OCI-LY1 (cell line): ENCODE measurements around the gene CACNB2.

Source experiments
- H2AFZ ChIP-seq: fragments of 200-600 bp; sonication (generic), shearing (Covaris generic); 2 replicates; pipeline ENCODE4 v1.6.0; 2014; ENCODE audit warnings: antibody characterized with exemption, mild to moderate bottlenecking, low read length
- H3F3A ChIP-seq: fragments of 200-600 bp; sonication (generic), shearing (Covaris generic); 2 replicates; pipeline ENCODE4 v1.6.0; 2014; ENCODE audit warnings: mild to moderate bottlenecking, antibody characterized with exemption, low read length, moderate library complexity; ENCODE audit not compliant: insufficient read depth
- H3K27ac ChIP-seq: fragments of 200-600 bp; sonication (generic); 2 replicates; pipeline ENCODE4 v1.5.1; 2014; ENCODE audit warnings: low read length, mixed run types, mild to moderate bottlenecking, low read depth; ENCODE audit not compliant: poor library complexity, severe bottlenecking
- H3K27me3 ChIP-seq: fragments of 200-600 bp; sonication (generic); 2 replicates; pipeline ENCODE4 v1.6.0; 2014; ENCODE audit warnings: antibody characterized with exemption, mild to moderate bottlenecking, low read length, moderate library complexity; ENCODE audit not compliant: insufficient read depth
- H3K36me3 ChIP-seq: fragments of 200-600 bp; sonication (generic); 2 replicates; pipeline ENCODE4 v1.6.1; 2014; ENCODE audit warnings: mild to moderate bottlenecking, antibody characterized with exemption, low read length, moderate library complexity, mixed read lengths; ENCODE audit not compliant: insufficient read depth
- H3K4me1 ChIP-seq: fragments of 200-600 bp; sonication (generic); 2 replicates; pipeline ENCODE4 v1.5.1; 2014; ENCODE audit warnings: mild to moderate bottlenecking, low read length, moderate library complexity; ENCODE audit not compliant: insufficient read depth, severe bottlenecking
- H3K4me2 ChIP-seq: fragments of 200-600 bp; sonication (generic), shearing (Covaris generic); 2 replicates; pipeline ENCODE4 v1.6.1; 2014; ENCODE audit warnings: low read length
- H3K4me3 ChIP-seq: fragments of 200-600 bp; sonication (generic); 2 replicates; pipeline ENCODE4 v1.5.1; 2014; ENCODE audit warnings: low read length, low read depth, mild to moderate bottlenecking, mixed read lengths; ENCODE audit not compliant: poor library complexity, severe bottlenecking
- H3K79me2 ChIP-seq: fragments of 200-600 bp; shearing (Covaris generic); 2 replicates; pipeline ENCODE4 v1.6.1; 2016; ENCODE audit warnings: mixed run types, low read length, mixed read lengths; ENCODE audit not compliant: insufficient read depth
- H3K9ac ChIP-seq: fragments of 200-600 bp; sonication (generic), shearing (Covaris generic); 2 replicates; pipeline ENCODE4 v1.6.1; 2014; ENCODE audit warnings: mild to moderate bottlenecking, low read length, mixed read lengths
- H3K9me2 ChIP-seq: fragments of 200-600 bp; sonication (generic), shearing (Covaris generic); 2 replicates; pipeline ENCODE4 v1.6.1; 2014; ENCODE audit warnings: low read depth, mild to moderate bottlenecking, low read length, mixed read lengths
- H3K9me3 ChIP-seq: fragments of 200-600 bp; shearing (Covaris generic); 2 replicates; pipeline ENCODE4 v1.6.1; 2014; ENCODE audit warnings: low read length, mixed read lengths
- H4K20me1 ChIP-seq: fragments of 200-600 bp; sonication (generic), shearing (Covaris generic); 2 replicates; pipeline ENCODE4 v1.6.0; 2016; ENCODE audit warnings: mild to moderate bottlenecking, low read length; ENCODE audit not compliant: insufficient read depth
- CTCF ChIP-seq: fragments of 200-600 bp; sonication (generic), shearing (Covaris generic); IDR thresholded peaks from 2 replicates; pipeline ENCODE4 v1.5.1; 2017; ENCODE audit warnings: mild to moderate bottlenecking, antibody characterized with exemption, low read length, moderate library complexity, mixed read lengths
- EZH2 ChIP-seq: fragments of 200-600 bp; sonication (generic), shearing (Covaris generic); IDR thresholded peaks from 2 replicates; pipeline ENCODE4 v1.8.0; 2017; ENCODE audit warnings: borderline replicate concordance, mixed run types, mild to moderate bottlenecking, antibody characterized with exemption, low read length, moderate library complexity, mixed read lengths

Gene CACNB2

GRCh38 chr10:18097524-18097923 is 42.7 kb upstream of the CACNB2 start:
- H2AFZ ChIP-seq, result no peak overlapping the region
- H3K9me2 ChIP-seq, result no peaks in the 10 kb centered on the region
- H3K4me2 ChIP-seq, result no peak overlapping the region
- H3K79me2 ChIP-seq, result no peaks in the 10 kb centered on the region
- H4K20me1 ChIP-seq, result no peaks in the 10 kb centered on the region
- no peak overlapping the region for H3K9ac ChIP-seq
- H3K4me1 ChIP-seq, result no peaks in the 10 kb centered on the region
- H3K27me3 ChIP-seq, result no peaks in the 10 kb centered on the region
- H3K36me3 ChIP-seq, result no peaks in the 10 kb centered on the region
- no peaks in the 10 kb centered on the region for H3F3A ChIP-seq
- H3K9me3 ChIP-seq, result no peaks in the 10 kb centered on the region
- no peak overlapping the region for H3K27ac ChIP-seq
- no peak for TF ChIP-seq EZH2
- TF ChIP-seq CTCF, result no peak
- H3K4me3 ChIP-seq, result no peak overlapping the region

GRCh38 chr10:18098201-18098600 is 42.0 kb upstream of the CACNB2 start:
- TF ChIP-seq CTCF (no peak), EZH2 (no peak)
- no peaks in the 10 kb centered on the region for H3K27me3 ChIP-seq
- H3K4me1 ChIP-seq, result no peaks in the 10 kb centered on the region
- H3K79me2 ChIP-seq, result no peaks in the 10 kb centered on the region
- H3K36me3 ChIP-seq, result no peaks in the 10 kb centered on the region
- H4K20me1 ChIP-seq, result no peaks in the 10 kb centered on the region
- H3K9me3 ChIP-seq, result no peaks in the 10 kb centered on the region
- no peak overlapping the region for H3K27ac ChIP-seq
- no peaks in the 10 kb centered on the region for H3F3A ChIP-seq
- H2AFZ ChIP-seq, result no peak overlapping the region
- no peak overlapping the region for H3K4me2 ChIP-seq
- H3K4me3 ChIP-seq, result no peak overlapping the region
- no peak overlapping the region for H3K9ac ChIP-seq
- no peaks in the 10 kb centered on the region for H3K9me2 ChIP-seq

DNA sequence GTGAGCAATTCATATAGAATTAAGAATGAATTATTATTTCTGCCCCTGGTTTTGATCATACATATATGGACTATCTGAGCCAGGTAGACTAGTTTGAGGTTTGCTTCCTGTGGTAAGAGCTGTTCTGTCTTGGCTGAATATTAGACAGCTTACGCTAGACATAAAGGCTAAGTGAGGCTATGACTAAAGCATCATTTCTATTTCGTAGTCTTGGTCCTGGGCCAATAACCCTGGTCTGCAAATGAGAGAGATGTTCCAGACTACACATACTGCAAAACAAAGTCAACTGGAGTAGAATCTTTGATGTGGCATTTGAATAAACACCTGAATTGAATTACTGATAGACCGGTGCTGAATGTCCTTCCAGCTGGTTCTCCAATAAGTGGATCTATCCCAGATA is 40.8 kb upstream of the CACNB2 start:
- no peak overlapping the region for H3K27ac ChIP-seq
- no peak overlapping the region for H3K4me3 ChIP-seq
- H3K9me3 ChIP-seq, result no peaks in the 10 kb centered on the region
- H3K4me1 ChIP-seq, result no peaks in the 10 kb centered on the region
- no peaks in the 10 kb centered on the region for H4K20me1 ChIP-seq
- H3K9me2 ChIP-seq, result no peaks in the 10 kb centered on the region
- no peaks in the 10 kb centered on the region for H3K79me2 ChIP-seq
- no peaks in the 10 kb centered on the region for H3F3A ChIP-seq
- H3K9ac ChIP-seq, result no peak overlapping the region
- H3K27me3 ChIP-seq, result no peaks in the 10 kb centered on the region
- no peak overlapping the region for H2AFZ ChIP-seq
- TF ChIP-seq CTCF (no peak), EZH2 (no peak)
- H3K36me3 ChIP-seq, result no peaks in the 10 kb centered on the region
- H3K4me2 ChIP-seq, result no peak overlapping the region
